Suppressor macrophage (primary cell): ENCODE results near the gene TPD52L2.

Source experiments
- DNase-seq, 4 experiments: peaks; one replicate each; pipeline ENCODE4 v3.0.0-alpha.2; 2020 to 2022
- total RNA-seq, 17 experiments: gene quantifications; one replicate each; lab custom pipeline; 2026; ENCODE audit warnings: mixed read lengths in 6 of 17, inconsistent platforms in 3 of 17; lab: John Stamatoyannopoulos, UW

TPD52L2 gene
- total RNA-seq = 41.0 to 219 (median 151) reads per million in 17 experiments

- DNase-seq = peak; percentile 98 to 100 (median 99)
Measured at GRCh38 chr20:63864978-63865640, at the start of gene TPD52L2. Gene TPD52L2 (plus strand): TSS chr20:63865270. CDS start chr20:63865366, 96 bp downstream.

GRCh38 chr20:63815615-63816253, 49.3 kb upstream of the TPD52L2 start:
- peak in 2 of 4 experiments; percentile 38 to 39 for DNase-seq

GRCh38 chr20:63819224-63819921, 45.7 kb upstream of the TPD52L2 start:
- no peak for DNase-seq

- DNase-seq = peak in 2 of 4 experiments; percentile 20 to 30
Measured at GRCh38 chr20:63821811-63822210, 43.3 kb upstream of the TPD52L2 start.

GRCh38 chr20:63822276-63822696, 42.8 kb upstream of the TPD52L2 start:
- peak; percentile 74 to 93 (median 90) for DNase-seq

GRCh38 chr20:63823691-63824311, 41.3 kb upstream of the TPD52L2 start:
- DNase-seq = no peak

GRCh38 chr20:63825331-63826118, 39.5 kb upstream of the TPD52L2 start:
- DNase-seq = no peak

- DNase-seq = no peak
Measured at GRCh38 chr20:63826753-63827152, 38.3 kb upstream of the TPD52L2 start.

- no peak for DNase-seq
Measured at GRCh38 chr20:63828124-63828523, 36.9 kb upstream of the TPD52L2 start.

GRCh38 chr20:63828545-63828944, 36.5 kb upstream of the TPD52L2 start:
- DNase-seq = no peak

- no peak for DNase-seq
Measured at GRCh38 chr20:63828951-63829350, 36.1 kb upstream of the TPD52L2 start.

GRCh38 chr20:63829603-63829944, 35.5 kb upstream of the TPD52L2 start:
- DNase-seq = peak in 2 of 4 experiments; percentile 24 to 43

GRCh38 chr20:63829945-63830835, 34.9 kb upstream of the TPD52L2 start:
- DNase-seq = peak in 2 of 4 experiments; percentile 39 to 50

- DNase-seq = peak; percentile 64 to 95 (median 80)
Measured at GRCh38 chr20:63830841-63831588, 34.1 kb upstream of the TPD52L2 start, which contains the start of gene ZBTB46. Gene ZBTB46 (minus strand): TSS chr20:63831264. CDS start chr20:63790757, 40,507 bp downstream.

GRCh38 chr20:63831646-63831992, 33.5 kb upstream of the TPD52L2 start:
- peak in 2 of 4 experiments; percentile 52 to 61 for DNase-seq

GRCh38 chr20:63831993-63832686, 32.9 kb upstream of the TPD52L2 start:
- DNase-seq = peak in 3 of 4 experiments; percentile 25 to 73 (median 66)

GRCh38 chr20:63833776-63834490, 31.1 kb upstream of the TPD52L2 start:
- DNase-seq = no peak

- DNase-seq = no peak
Measured at GRCh38 chr20:63834491-63834880, 30.6 kb upstream of the TPD52L2 start.
